GM12892 (cell line): ENCODE results near the gene NHS.

Experiments used
- POLR2A ChIP-seq: IDR thresholded peaks from 2 replicates; pipeline ENCODE4 v1.6.1; 2011; ENCODE audit warnings: low read depth, low read length, control low read depth
- POLR2AphosphoS5 ChIP-seq: IDR thresholded peaks from 2 replicates; pipeline ENCODE4 v1.6.1; 2011; ENCODE audit warnings: low read depth, low read length, control low read depth

- TF ChIP-seq POLR2A (no peak), POLR2AphosphoS5 (no peak)
These were observed 361.5 kb downstream of the NHS start for GRCh38 chrX:17736478-17736855.
